OCI-LY3 (cell line): ENCODE data around the gene PABPN1L.

Experiments used
- CTCF ChIP-seq: fragments of 200-600, 300-600 bp; sonication (generic); IDR thresholded peaks from 2 replicates; pipeline ENCODE4 v1.5.1; 2014; ENCODE audit warnings: antibody characterized with exemption, low read length, low read depth
- EZH2phosphoT487 ChIP-seq: fragments of 200-600 bp; shearing (Covaris generic); IDR thresholded peaks from 2 replicates; pipeline ENCODE4 v1.6.1; 2018; ENCODE audit warnings: antibody characterized with exemption, mixed run types, low read depth

DNA sequence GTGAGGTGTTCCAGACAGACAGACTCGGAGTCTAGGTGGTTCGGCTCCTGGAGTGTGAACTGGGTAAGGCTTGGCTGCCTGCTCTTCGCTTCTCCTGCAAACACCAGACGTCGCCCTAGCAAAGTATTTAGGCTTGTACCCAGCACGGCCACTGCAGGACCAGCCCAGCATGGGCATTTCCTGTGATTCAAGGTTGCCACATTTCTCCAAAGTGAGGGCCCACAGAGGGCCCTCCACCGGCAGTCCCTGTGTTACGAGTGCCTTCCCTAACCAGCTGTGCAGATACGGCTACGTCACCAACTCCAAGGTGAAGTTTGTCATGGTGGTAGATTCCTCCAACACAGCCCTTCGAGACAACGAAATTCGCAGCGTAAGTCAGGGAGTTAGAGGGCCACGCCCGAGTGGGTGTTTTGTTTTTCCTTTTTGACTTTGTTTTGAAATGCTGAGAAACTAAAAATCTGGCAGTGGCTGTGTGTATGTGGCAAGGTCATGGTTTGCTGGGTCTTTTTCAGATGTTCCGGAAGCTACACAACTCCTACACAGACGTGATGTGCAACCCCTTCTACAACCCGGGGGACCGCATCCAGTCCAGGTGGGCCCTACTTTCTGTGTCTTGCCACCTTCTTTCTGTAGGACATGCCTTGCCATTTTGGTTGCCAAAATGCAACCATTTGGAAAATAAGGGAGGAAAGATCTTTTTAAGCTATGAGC lies 6.9 kb downstream of the PABPN1L start:
- TF ChIP-seq CTCF: no peak
- TF ChIP-seq EZH2phosphoT487: no peak
